Fibroblast of villous mesenchyme (primary cell): ENCODE data around the gene PRLR. TPM values are rescaled to one million over a fixed set of nuclear protein-coding genes. Genes with fewer than 3 reads are reported as not detected.

ENCODE experiments used
- DNase-seq: peaks from one replicate; pipeline ENCODE4 v3.0.0-alpha.2; 2010; ENCODE audit warnings: low read depth
- H3K4me3 ChIP-seq: 2 replicates; pipeline ENCODE4 v1.5.1; 2011; ENCODE audit warnings: low read depth, mild to moderate bottlenecking, low read length
- CTCF ChIP-seq: IDR thresholded peaks from 2 replicates; pipeline ENCODE4 v1.5.1; 2012; ENCODE audit warnings: low read depth, mild to moderate bottlenecking, low read length; ENCODE audit not compliant: insufficient read depth
- total RNA-seq: library from RNA; depleted of rRNA; stranded (reverse); fragments of >200 nt; gene quantifications from 2 replicates; pipeline ENCODE4 v1.2.3, GENCODE V29; 2012

PRLR gene
- total RNA-seq, 1 donor: 3.5 TPM

GRCh38 chr5:35127006-35127405, 103.3 kb downstream of the PRLR start:
- no peak for DNase-seq
- H3K4me3 ChIP-seq: no peak overlapping the region
- no peak for TF ChIP-seq CTCF

GRCh38 chr5:35125746-35126145, 104.5 kb downstream of the PRLR start:
- H3K4me3 ChIP-seq: no peak overlapping the region
- TF ChIP-seq CTCF: no peak
- DNase-seq: no peak

GRCh38 chr5:35124932-35125331, 105.4 kb downstream of the PRLR start:
- no peak for DNase-seq
- TF ChIP-seq CTCF: no peak
- H3K4me3 ChIP-seq: no peak overlapping the region

GRCh38 chr5:35122819-35123218, 107.5 kb downstream of the PRLR start:
- TF ChIP-seq CTCF: no peak
- H3K4me3 ChIP-seq: no peak overlapping the region
- DNase-seq: no peak

- DNase-seq: peak; percentile 63
- TF ChIP-seq CTCF: no peak
- no peak overlapping the region for H3K4me3 ChIP-seq
These were observed 109.6 kb downstream of the PRLR start for GRCh38 chr5:35120715-35121114.

- no peak for TF ChIP-seq CTCF
- DNase-seq: peak; percentile 42
- no peak overlapping the region for H3K4me3 ChIP-seq
These were observed 112.3 kb downstream of the PRLR start for GRCh38 chr5:35117967-35118366.

- no peak for TF ChIP-seq CTCF
- no peak overlapping the region for H3K4me3 ChIP-seq
- peak; percentile 28 for DNase-seq
These were observed 114.4 kb downstream of the PRLR start for GRCh38 chr5:35115920-35116319.
